HEK293 (cell line): Measurements from ENCODE around the gene GOLT1A.

ENCODE experiments used
- CTCF ChIA-PET: fragments of 350-600 bp; formaldehyde crosslinking; extraction: SDS; loops from one replicate; lab custom pipeline; 2021; ENCODE audit warnings: antibody characterized with exemption; lab: Yijun Ruan, JAX
- POLR2A ChIA-PET: fragments of 300-600 bp; formaldehyde crosslinking; extraction: SDS; loops from one replicate; lab custom pipeline; 2020; ENCODE audit warnings: antibody characterized with exemption, inconsistent platforms; lab: Yijun Ruan, JAX
- H3K27ac ChIP-seq: fragments of 200-500 bp; sonication (Bioruptor generic); 2 replicates; pipeline ENCODE4 v1.5.1; 2014; ENCODE audit warnings: low read depth, low read length, control low read depth, inconsistent platforms; ENCODE audit errors: extremely low read depth
- H3K36me3 ChIP-seq, 2 experiments: fragments of 200-500 bp in 1 of 2; sonication (Bioruptor generic) in 1 of 2; 1 replicate in 1 of 2; 2 replicates in 1 of 2; pipeline ENCODE4 v1.5.1; 2014 to 2017; ENCODE audit warnings: inconsistent platforms in 2 of 2, low read length in 2 of 2; ENCODE audit not compliant: control insufficient read depth in 2 of 2, insufficient read depth in 1 of 2
- H3K4me1 ChIP-seq: fragments of 200-500 bp; sonication (Bioruptor generic); 2 replicates; pipeline ENCODE4 v1.5.1; 2014; ENCODE audit warnings: mild to moderate bottlenecking, low read length, inconsistent platforms; ENCODE audit not compliant: control insufficient read depth, insufficient read depth
- H3K4me3 ChIP-seq: 2 replicates; pipeline ENCODE4 v1.5.1; 2011; ENCODE audit warnings: low read depth, mild to moderate bottlenecking, control low read depth, low read length, moderate library complexity
- H3K9me3 ChIP-seq: fragments of 200-500 bp; sonication (Bioruptor generic); 2 replicates; pipeline ENCODE4 v1.5.1; 2014; ENCODE audit warnings: low read depth, low read length, inconsistent platforms; ENCODE audit not compliant: control insufficient read depth, insufficient read depth
- EGR2 ChIP-seq: fragments of 450-650 bp; formaldehyde crosslinking; IDR thresholded peaks from 2 replicates; pipeline ENCODE4 v1.5.1; 2016; ENCODE audit warnings: low read depth, missing biosample characterization, missing genetic modification characterization
- GLIS1 ChIP-seq: fragments of 450-650 bp; formaldehyde crosslinking; IDR thresholded peaks from 2 replicates; pipeline ENCODE4 v1.5.1; 2016; ENCODE audit warnings: missing biosample characterization, missing genetic modification characterization
- GLIS2 ChIP-seq: fragments of 450-650 bp; formaldehyde crosslinking; IDR thresholded peaks from 2 replicates; pipeline ENCODE4 v1.5.1; 2016; ENCODE audit warnings: missing biosample characterization, missing genetic modification characterization
- SCRT1 ChIP-seq: fragments of 450-650 bp; formaldehyde crosslinking; IDR thresholded peaks from 2 replicates; pipeline ENCODE4 v1.5.1; 2016; ENCODE audit warnings: missing biosample characterization, missing genetic modification characterization, borderline replicate concordance
- SCRT2 ChIP-seq: fragments of 450-650 bp; formaldehyde crosslinking; IDR thresholded peaks from 2 replicates; pipeline ENCODE4 v1.5.1; 2016; ENCODE audit warnings: missing biosample characterization, missing genetic modification characterization
- ZBTB17 ChIP-seq: fragments of 450-650 bp; formaldehyde crosslinking; IDR thresholded peaks from 2 replicates; pipeline ENCODE4 v1.5.1; 2016; ENCODE audit warnings: missing biosample characterization, missing genetic modification characterization
- ZEB2 ChIP-seq: fragments of 450-650 bp; formaldehyde crosslinking; IDR thresholded peaks from 2 replicates; pipeline ENCODE4 v1.5.1; 2016; ENCODE audit warnings: missing biosample characterization, missing genetic modification characterization
- ZFHX2 ChIP-seq: fragments of 450-650 bp; formaldehyde crosslinking; conservative IDR thresholded peaks from 2 replicates; pipeline ENCODE4 v1.5.1; 2016; ENCODE audit warnings: missing biosample characterization, missing genetic modification characterization
- ZFP37 ChIP-seq: fragments of 450-650 bp; formaldehyde crosslinking; IDR thresholded peaks from 2 replicates; pipeline ENCODE4 v1.5.1; 2016; ENCODE audit warnings: missing biosample characterization, missing genetic modification characterization
- ZIC2 ChIP-seq: fragments of 450-650 bp; formaldehyde crosslinking; IDR thresholded peaks from 2 replicates; pipeline ENCODE4 v1.5.1; 2016; ENCODE audit warnings: missing biosample characterization, missing genetic modification characterization
- ZNF121 ChIP-seq: fragments of 450-650 bp; formaldehyde crosslinking; IDR thresholded peaks from 2 replicates; pipeline ENCODE4 v1.5.1; 2016; ENCODE audit warnings: missing biosample characterization, missing genetic modification characterization
- ZNF530 ChIP-seq: fragments of 450-650 bp; formaldehyde crosslinking; IDR thresholded peaks from 2 replicates; pipeline ENCODE4 v1.5.1; 2016; ENCODE audit warnings: low read depth, missing biosample characterization, missing genetic modification characterization
- ZNF555 ChIP-seq: fragments of 450-650 bp; formaldehyde crosslinking; conservative IDR thresholded peaks from 2 replicates; pipeline ENCODE4 v1.5.1; 2017; ENCODE audit warnings: missing biosample characterization, mild to moderate bottlenecking, missing genetic modification characterization, inconsistent platforms
- ZNF600 ChIP-seq: fragments of 450-650 bp; formaldehyde crosslinking; IDR thresholded peaks from 2 replicates; pipeline ENCODE4 v1.5.1; 2016; ENCODE audit warnings: missing biosample characterization, missing genetic modification characterization
- ZNF621 ChIP-seq: fragments of 450-650 bp; formaldehyde crosslinking; IDR thresholded peaks from 2 replicates; pipeline ENCODE4 v1.5.1; 2017; ENCODE audit warnings: missing biosample characterization, missing genetic modification characterization
- ZNF654 ChIP-seq: fragments of 450-650 bp; formaldehyde crosslinking; IDR thresholded peaks from 2 replicates; pipeline ENCODE4 v1.5.1; 2016; ENCODE audit warnings: low read depth, missing biosample characterization, missing genetic modification characterization
- ZNF660 ChIP-seq: fragments of 450-650 bp; IDR thresholded peaks from 2 replicates; pipeline ENCODE4 v1.5.1; 2018; ENCODE audit warnings: missing biosample characterization, mild to moderate bottlenecking, missing genetic modification characterization
- ZNF843 ChIP-seq: fragments of 450-650 bp; formaldehyde crosslinking; IDR thresholded peaks from 2 replicates; pipeline ENCODE4 v1.5.1; 2016; ENCODE audit warnings: missing biosample characterization, missing genetic modification characterization
- TF ChIP-seq, protein P1 (sequence below): fragments of 450-650 bp; formaldehyde crosslinking; IDR thresholded peaks from 2 replicates; pipeline ENCODE4 v1.5.1; 2016; ENCODE audit warnings: missing biosample characterization, missing genetic modification characterization
- TF ChIP-seq, protein P2 (sequence below): fragments of 450-650 bp; formaldehyde crosslinking; IDR thresholded peaks from 2 replicates; pipeline ENCODE4 v1.5.1; 2016; ENCODE audit warnings: missing biosample characterization, missing genetic modification characterization
- TF ChIP-seq, protein P3 (sequence below): fragments of 450-650 bp; formaldehyde crosslinking; IDR thresholded peaks from 2 replicates; pipeline ENCODE4 v1.5.1; 2016; ENCODE audit warnings: missing biosample characterization, missing genetic modification characterization

GOLT1A gene

DNA sequence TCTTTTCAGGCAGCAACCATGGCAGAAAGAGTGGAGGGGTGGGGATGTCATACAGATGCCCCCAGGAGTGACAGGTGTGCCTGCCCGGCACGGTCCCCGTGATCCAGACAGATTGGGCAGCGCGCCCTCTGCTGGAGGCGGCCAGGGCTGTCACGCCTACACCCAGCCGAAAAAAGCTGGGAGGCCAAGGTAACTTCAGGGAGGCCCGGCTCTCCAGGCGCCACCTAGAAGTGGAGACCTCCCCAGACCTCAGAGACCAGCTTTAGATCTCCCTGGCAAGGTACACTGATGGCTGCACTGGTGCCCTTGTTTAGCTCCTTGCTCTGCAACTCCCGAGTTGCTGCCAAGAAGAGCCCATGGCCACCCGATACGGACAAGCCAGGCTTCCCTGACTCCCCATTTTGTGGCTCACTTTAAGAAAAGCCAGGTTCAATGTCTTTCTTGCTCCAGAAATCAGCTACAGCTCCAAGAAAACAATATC lies 6.6 kb downstream of the GOLT1A start:
- H3K9me3 ChIP-seq = no peaks in the 10 kb centered on the region
- TF ChIP-seq SCRT1 (tag by site-specific recombination) = peak; percentile 67
- TF ChIP-seq ZEB2 (tag by site-specific recombination) = peak; percentile 50; the same call in 1 of the 2 replicates
- TF ChIP-seq, protein P1, sequence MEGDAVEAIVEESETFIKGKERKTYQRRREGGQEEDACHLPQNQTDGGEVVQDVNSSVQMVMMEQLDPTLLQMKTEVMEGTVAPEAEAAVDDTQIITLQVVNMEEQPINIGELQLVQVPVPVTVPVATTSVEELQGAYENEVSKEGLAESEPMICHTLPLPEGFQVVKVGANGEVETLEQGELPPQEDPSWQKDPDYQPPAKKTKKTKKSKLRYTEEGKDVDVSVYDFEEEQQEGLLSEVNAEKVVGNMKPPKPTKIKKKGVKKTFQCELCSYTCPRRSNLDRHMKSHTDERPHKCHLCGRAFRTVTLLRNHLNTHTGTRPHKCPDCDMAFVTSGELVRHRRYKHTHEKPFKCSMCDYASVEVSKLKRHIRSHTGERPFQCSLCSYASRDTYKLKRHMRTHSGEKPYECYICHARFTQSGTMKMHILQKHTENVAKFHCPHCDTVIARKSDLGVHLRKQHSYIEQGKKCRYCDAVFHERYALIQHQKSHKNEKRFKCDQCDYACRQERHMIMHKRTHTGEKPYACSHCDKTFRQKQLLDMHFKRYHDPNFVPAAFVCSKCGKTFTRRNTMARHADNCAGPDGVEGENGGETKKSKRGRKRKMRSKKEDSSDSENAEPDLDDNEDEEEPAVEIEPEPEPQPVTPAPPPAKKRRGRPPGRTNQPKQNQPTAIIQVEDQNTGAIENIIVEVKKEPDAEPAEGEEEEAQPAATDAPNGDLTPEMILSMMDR (tag by site-specific recombination) = peak; percentile 85
- TF ChIP-seq ZNF660 (tag by site-specific recombination) = 0 out of 2 replicates have a peak, but pooled peaks have one; percentile 42
- no peak for TF ChIP-seq ZNF530 (tag by site-specific recombination)
- no peak for TF ChIP-seq ZNF843
- TF ChIP-seq ZNF121 (tag by site-specific recombination) = 0 out of 2 replicates have a peak, but pooled peaks have one; percentile 16
- TF ChIP-seq, protein P2, sequence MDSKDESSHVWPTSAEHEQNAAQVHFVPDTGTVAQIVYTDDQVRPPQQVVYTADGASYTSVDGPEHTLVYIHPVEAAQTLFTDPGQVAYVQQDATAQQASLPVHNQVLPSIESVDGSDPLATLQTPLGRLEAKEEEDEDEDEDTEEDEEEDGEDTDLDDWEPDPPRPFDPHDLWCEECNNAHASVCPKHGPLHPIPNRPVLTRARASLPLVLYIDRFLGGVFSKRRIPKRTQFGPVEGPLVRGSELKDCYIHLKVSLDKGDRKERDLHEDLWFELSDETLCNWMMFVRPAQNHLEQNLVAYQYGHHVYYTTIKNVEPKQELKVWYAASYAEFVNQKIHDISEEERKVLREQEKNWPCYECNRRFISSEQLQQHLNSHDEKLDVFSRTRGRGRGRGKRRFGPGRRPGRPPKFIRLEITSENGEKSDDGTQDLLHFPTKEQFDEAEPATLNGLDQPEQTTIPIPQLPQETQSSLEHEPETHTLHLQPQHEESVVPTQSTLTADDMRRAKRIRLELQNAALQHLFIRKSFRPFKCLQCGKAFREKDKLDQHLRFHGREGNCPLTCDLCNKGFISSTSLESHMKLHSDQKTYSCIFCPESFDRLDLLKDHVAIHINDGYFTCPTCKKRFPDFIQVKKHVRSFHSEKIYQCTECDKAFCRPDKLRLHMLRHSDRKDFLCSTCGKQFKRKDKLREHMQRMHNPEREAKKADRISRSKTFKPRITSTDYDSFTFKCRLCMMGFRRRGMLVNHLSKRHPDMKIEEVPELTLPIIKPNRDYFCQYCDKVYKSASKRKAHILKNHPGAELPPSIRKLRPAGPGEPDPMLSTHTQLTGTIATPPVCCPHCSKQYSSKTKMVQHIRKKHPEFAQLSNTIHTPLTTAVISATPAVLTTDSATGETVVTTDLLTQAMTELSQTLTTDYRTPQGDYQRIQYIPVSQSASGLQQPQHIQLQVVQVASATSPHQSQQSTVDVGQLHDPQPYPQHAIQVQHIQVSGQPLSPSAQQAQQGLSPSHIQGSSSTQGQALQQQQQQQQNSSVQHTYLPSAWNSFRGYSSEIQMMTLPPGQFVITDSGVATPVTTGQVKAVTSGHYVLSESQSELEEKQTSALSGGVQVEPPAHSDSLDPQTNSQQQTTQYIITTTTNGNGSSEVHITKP (tag by site-specific recombination) = peak; percentile 94
- TF ChIP-seq EGR2 (tag by site-specific recombination) = peak; percentile 54
- peak; percentile 43 for TF ChIP-seq ZNF654
- TF ChIP-seq ZBTB17 (tag by site-specific recombination) = 0 out of 2 replicates have a peak, but pooled peaks have one; percentile 10
- no peak for TF ChIP-seq ZFP37
- TF ChIP-seq ZNF600 (tag by site-specific recombination) = peak; percentile 58; the same call in 1 of the 2 replicates
- peak; percentile 25; the same call in 1 of the 2 replicates for TF ChIP-seq ZIC2
- TF ChIP-seq GLIS1 (tag by site-specific recombination) = peak; percentile 91
- TF ChIP-seq, protein P3, sequence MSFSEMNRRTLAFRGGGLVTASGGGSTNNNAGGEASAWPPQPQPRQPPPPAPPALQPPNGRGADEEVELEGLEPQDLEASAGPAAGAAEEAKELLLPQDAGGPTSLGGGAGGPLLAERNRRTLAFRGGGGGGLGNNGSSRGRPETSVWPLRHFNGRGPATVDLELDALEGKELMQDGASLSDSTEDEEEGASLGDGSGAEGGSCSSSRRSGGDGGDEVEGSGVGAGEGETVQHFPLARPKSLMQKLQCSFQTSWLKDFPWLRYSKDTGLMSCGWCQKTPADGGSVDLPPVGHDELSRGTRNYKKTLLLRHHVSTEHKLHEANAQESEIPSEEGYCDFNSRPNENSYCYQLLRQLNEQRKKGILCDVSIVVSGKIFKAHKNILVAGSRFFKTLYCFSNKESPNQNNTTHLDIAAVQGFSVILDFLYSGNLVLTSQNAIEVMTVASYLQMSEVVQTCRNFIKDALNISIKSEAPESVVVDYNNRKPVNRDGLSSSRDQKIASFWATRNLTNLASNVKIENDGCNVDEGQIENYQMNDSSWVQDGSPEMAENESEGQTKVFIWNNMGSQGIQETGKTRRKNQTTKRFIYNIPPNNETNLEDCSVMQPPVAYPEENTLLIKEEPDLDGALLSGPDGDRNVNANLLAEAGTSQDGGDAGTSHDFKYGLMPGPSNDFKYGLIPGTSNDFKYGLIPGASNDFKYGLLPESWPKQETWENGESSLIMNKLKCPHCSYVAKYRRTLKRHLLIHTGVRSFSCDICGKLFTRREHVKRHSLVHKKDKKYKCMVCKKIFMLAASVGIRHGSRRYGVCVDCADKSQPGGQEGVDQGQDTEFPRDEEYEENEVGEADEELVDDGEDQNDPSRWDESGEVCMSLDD = no peak
- TF ChIP-seq ZNF555 (tag by site-specific recombination) = no peak
- TF ChIP-seq SCRT2 (tag by site-specific recombination) = 0 out of 2 replicates have a peak, but pooled peaks have one; percentile 55
- peak; percentile 80 for TF ChIP-seq ZFHX2 (tag by site-specific recombination)
- TF ChIP-seq ZNF621 (tag by site-specific recombination) = no peak
- TF ChIP-seq GLIS2 (tag by site-specific recombination) = peak; percentile 38; the same call in 1 of the 2 replicates
- H3K36me3 ChIP-seq = no peaks in the 10 kb centered on the region
- H3K4me1 ChIP-seq = no peaks in the 10 kb centered on the region
- no peak overlapping the region for H3K27ac ChIP-seq
- POLR2A ChIA-PET = no interaction called here
- H3K4me3 ChIP-seq = no peak overlapping the region
- CTCF ChIA-PET = interaction anchor here (0.5 to 3.2 kb wide), 61 partner anchors 8 to 1991 kb away, joined by 3 to 89 read pairs (median 5); partner anchors contain the start of genes GOLT1A, KISS1, PLEKHA6 and REN
